ENCODE measurements around the gene SAMD13.

The SAMD13 gene

GRCh38 chr1:84345220-84345619 is 43.7 kb downstream of the SAMD13 start:
- DNase-seq (ENCODE audit: low read depth), result no peak

GRCh38 chr1:84347271-84347931 is 45.9 kb downstream of the SAMD13 start:
- no peak for DNase-seq (ENCODE audit: low read depth)

- no peak for DNase-seq (ENCODE audit: low read depth)
Observed at GRCh38 chr1:84347932-84348555, 46.5 kb downstream of the SAMD13 start.

- no peak for DNase-seq (ENCODE audit: low read depth)
Observed at GRCh38 chr1:84348759-84349158, 47.3 kb downstream of the SAMD13 start.

- no peak for DNase-seq (ENCODE audit: low read depth)
Observed at GRCh38 chr1:84350104-84350503, 48.6 kb downstream of the SAMD13 start.

GRCh38 chr1:84350550-84350949 is 49.0 kb downstream of the SAMD13 start:
- DNase-seq (ENCODE audit: low read depth), result no peak

GRCh38 chr1:84352298-84353106 is 51.0 kb downstream of the SAMD13 start:
- DNase-seq (ENCODE audit: low read depth), result no peak

GRCh38 chr1:84353695-84354094 is 52.2 kb downstream of the SAMD13 start:
- no peak for DNase-seq (ENCODE audit: low read depth)

- DNase-seq (ENCODE audit: low read depth), result no peak
Observed at GRCh38 chr1:84355556-84355955, 54.0 kb downstream of the SAMD13 start.

GRCh38 chr1:84356881-84357280 is 55.4 kb downstream of the SAMD13 start:
- no peak for DNase-seq (ENCODE audit: low read depth)

- DNase-seq (ENCODE audit: low read depth), result no peak
Observed at GRCh38 chr1:84358695-84359094, 57.2 kb downstream of the SAMD13 start.

- no peak for DNase-seq (ENCODE audit: low read depth)
Observed at GRCh38 chr1:84360316-84360715, 58.8 kb downstream of the SAMD13 start.

GRCh38 chr1:84361796-84362195 is 60.3 kb downstream of the SAMD13 start:
- DNase-seq (ENCODE audit: low read depth), result no peak

GRCh38 chr1:84363019-84363418 is 61.5 kb downstream of the SAMD13 start:
- DNase-seq (ENCODE audit: low read depth), result no peak

GRCh38 chr1:84363622-84364021 is 62.1 kb downstream of the SAMD13 start:
- DNase-seq (ENCODE audit: low read depth), result no peak

- no peak for DNase-seq (ENCODE audit: low read depth)
Observed at GRCh38 chr1:84365225-84366221, 64.0 kb downstream of the SAMD13 start.

- no peak for DNase-seq (ENCODE audit: low read depth)
Observed at GRCh38 chr1:84366786-84367185, 65.3 kb downstream of the SAMD13 start.

GRCh38 chr1:84367219-84367618 is 65.7 kb downstream of the SAMD13 start:
- DNase-seq (ENCODE audit: low read depth), result no peak

GRCh38 chr1:84368441-84368840 is 66.9 kb downstream of the SAMD13 start:
- DNase-seq (ENCODE audit: low read depth), result no peak

- no peak for DNase-seq (ENCODE audit: low read depth)
Observed at GRCh38 chr1:84370266-84370665, 68.8 kb downstream of the SAMD13 start.

- no peak for DNase-seq (ENCODE audit: low read depth)
Observed at GRCh38 chr1:84370831-84371394, 69.4 kb downstream of the SAMD13 start.

Data from activated T-helper 1 cell treated with Interleukin-2 at 50 U/mL for 16 hours (primary cell).